ENCODE results near the gene STN1. TPM values are rescaled to one million over a fixed set of nuclear protein-coding genes. Genes with fewer than 3 reads are reported as not detected.
A peak's percentile ranks its signal among the peaks of the same experiment; 100 is the strongest.

The STN1 gene
- total RNA-seq, 1 donor from 2014 or later, result 17.3 TPM

- H3K9me3 Mint-ChIP-seq (ENCODE audit: unreplicated experiment), result no peaks in the 10 kb centered on the region
- TF ChIP-seq, protein P1, sequence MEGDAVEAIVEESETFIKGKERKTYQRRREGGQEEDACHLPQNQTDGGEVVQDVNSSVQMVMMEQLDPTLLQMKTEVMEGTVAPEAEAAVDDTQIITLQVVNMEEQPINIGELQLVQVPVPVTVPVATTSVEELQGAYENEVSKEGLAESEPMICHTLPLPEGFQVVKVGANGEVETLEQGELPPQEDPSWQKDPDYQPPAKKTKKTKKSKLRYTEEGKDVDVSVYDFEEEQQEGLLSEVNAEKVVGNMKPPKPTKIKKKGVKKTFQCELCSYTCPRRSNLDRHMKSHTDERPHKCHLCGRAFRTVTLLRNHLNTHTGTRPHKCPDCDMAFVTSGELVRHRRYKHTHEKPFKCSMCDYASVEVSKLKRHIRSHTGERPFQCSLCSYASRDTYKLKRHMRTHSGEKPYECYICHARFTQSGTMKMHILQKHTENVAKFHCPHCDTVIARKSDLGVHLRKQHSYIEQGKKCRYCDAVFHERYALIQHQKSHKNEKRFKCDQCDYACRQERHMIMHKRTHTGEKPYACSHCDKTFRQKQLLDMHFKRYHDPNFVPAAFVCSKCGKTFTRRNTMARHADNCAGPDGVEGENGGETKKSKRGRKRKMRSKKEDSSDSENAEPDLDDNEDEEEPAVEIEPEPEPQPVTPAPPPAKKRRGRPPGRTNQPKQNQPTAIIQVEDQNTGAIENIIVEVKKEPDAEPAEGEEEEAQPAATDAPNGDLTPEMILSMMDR (IDR thresholded peaks at IDR 0.05; ENCODE audit: insufficient read depth, low read depth, low read length), result no peak
- TF ChIP-seq EZH2 (IDR thresholded peaks at IDR 0.05; ENCODE audit: insufficient read depth, low read length), result no peak
- Histone ChIP-seq H4K20me1 (ENCODE audit: insufficient read depth, low read length) (peaks cover 29% of the 10 kb centered on the region), H3K27ac (ENCODE audit: low read depth, low read length) (no peak overlapping the region), H3K4me2 (ENCODE audit: low read length) (no peak overlapping the region), H2AFZ (ENCODE audit: low read depth, low read length) (no peak overlapping the region), H3K9ac (ENCODE audit: low read length) (no peak overlapping the region), H3K36me3 (ENCODE audit: insufficient read depth, low read length) (no peaks in the 10 kb centered on the region), H3K27me3 (ENCODE audit: insufficient read depth, low read length) (no peaks in the 10 kb centered on the region), H3K4me3 (ENCODE audit: insufficient read depth, low read depth, low read length) (no peak overlapping the region), H3K9me3 (ENCODE audit: insufficient read depth, low read depth, low read length) (no peaks in the 10 kb centered on the region), H3K4me1 (ENCODE audit: insufficient read depth, low read length) (peaks cover 12% of the 10 kb centered on the region), H3K79me2 (ENCODE audit: insufficient read depth, low read length) (peaks cover 20% of the 10 kb centered on the region)
- H3K27ac Mint-ChIP-seq (ENCODE audit: unreplicated experiment), result no peak overlapping the region
- no peak overlapping the region for H3K4me3 Mint-ChIP-seq (ENCODE audit: unreplicated experiment)
- FAIRE-seq (no peak), DNase-seq (ENCODE audit: low read depth) (no peak)
- peaks cover 4% of the 10 kb centered on the region for H3K36me3 Mint-ChIP-seq (ENCODE audit: low read depth, unreplicated experiment)
- no peaks in the 10 kb centered on the region for H3K27me3 Mint-ChIP-seq (ENCODE audit: low read depth, unreplicated experiment)
- H3K4me1 Mint-ChIP-seq (ENCODE audit: low read depth, unreplicated experiment), result peaks cover 9% of the 10 kb centered on the region
These were observed 74.9 kb downstream of the STN1 start for GRCh38 chr10:103843045-103843444.

DNA sequence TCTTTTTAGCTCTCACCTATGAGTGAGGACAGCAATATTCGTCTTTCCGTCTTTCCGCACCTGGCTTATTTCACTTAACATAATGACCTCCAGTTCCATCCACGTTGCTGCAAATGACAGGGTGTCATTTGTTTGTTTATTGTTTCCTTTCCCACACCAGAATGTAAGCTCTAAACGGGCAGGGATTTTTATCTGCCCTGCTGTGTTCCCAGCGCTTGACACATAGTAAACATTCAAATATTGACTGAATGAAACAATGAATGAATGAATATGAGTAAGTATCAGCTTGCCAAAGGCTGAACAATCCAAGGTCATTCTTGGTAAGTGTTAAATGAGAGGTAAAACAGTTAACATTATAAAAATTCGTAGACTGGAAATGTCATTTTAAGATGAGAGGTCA is 75.4 kb downstream of the STN1 start:
- Histone ChIP-seq H3K79me2 (ENCODE audit: insufficient read depth, low read length) (peaks cover 21% of the 10 kb centered on the region), H3K4me3 (ENCODE audit: insufficient read depth, low read depth, low read length) (no peak overlapping the region), H3K27me3 (ENCODE audit: insufficient read depth, low read length) (no peaks in the 10 kb centered on the region), H3K9me3 (ENCODE audit: insufficient read depth, low read depth, low read length) (no peaks in the 10 kb centered on the region), H4K20me1 (ENCODE audit: insufficient read depth, low read length) (peaks cover 29% of the 10 kb centered on the region), H3K4me1 (ENCODE audit: insufficient read depth, low read length) (peaks cover 12% of the 10 kb centered on the region), H3K36me3 (ENCODE audit: insufficient read depth, low read length) (no peaks in the 10 kb centered on the region), H3K4me2 (ENCODE audit: low read length) (no peak overlapping the region), H3K27ac (ENCODE audit: low read depth, low read length) (no peak overlapping the region), H2AFZ (ENCODE audit: low read depth, low read length) (no peak overlapping the region), H3K9ac (ENCODE audit: low read length) (no peak overlapping the region)
- Mint-ChIP-seq H3K27me3 (ENCODE audit: low read depth, unreplicated experiment) (no peaks in the 10 kb centered on the region), H3K4me1 (ENCODE audit: low read depth, unreplicated experiment) (peaks cover 9% of the 10 kb centered on the region), H3K4me3 (ENCODE audit: unreplicated experiment) (no peak overlapping the region), H3K9me3 (ENCODE audit: unreplicated experiment) (no peaks in the 10 kb centered on the region), H3K27ac (ENCODE audit: unreplicated experiment) (no peak overlapping the region), H3K36me3 (ENCODE audit: low read depth, unreplicated experiment) (peaks cover 4% of the 10 kb centered on the region)
- FAIRE-seq (no peak), DNase-seq (ENCODE audit: low read depth) (no peak)
- TF ChIP-seq EZH2 (IDR thresholded peaks at IDR 0.05; ENCODE audit: insufficient read depth, low read length), result no peak
- TF ChIP-seq, protein P1 (IDR thresholded peaks at IDR 0.05; ENCODE audit: insufficient read depth, low read depth, low read length), result no peak

DNA sequence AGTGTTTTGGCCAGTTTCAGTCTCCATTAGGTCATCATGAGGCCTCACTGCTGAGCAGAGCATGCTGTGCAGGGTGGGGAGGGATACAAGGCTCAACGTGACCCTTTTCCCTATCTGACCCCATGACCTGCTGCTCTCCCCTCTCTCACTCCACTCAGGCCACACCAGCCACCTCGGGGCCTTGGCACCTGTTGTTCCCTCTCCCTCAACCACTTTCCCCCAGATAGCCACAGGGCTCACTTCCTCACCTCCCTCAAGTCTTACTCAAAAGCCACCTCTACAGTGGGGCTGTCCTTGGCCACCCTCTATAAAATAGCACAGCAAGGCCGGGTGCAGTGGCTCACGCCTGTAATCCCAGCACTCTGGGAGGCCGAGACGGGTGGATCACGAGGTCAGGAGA is 76.5 kb downstream of the STN1 start:
- Mint-ChIP-seq H3K27me3 (ENCODE audit: low read depth, unreplicated experiment) (no peaks in the 10 kb centered on the region), H3K9me3 (ENCODE audit: unreplicated experiment) (no peaks in the 10 kb centered on the region), H3K4me1 (ENCODE audit: low read depth, unreplicated experiment) (peaks cover 9% of the 10 kb centered on the region), H3K4me3 (ENCODE audit: unreplicated experiment) (peak overlapping the region; percentile 54), H3K36me3 (ENCODE audit: low read depth, unreplicated experiment) (peaks cover 4% of the 10 kb centered on the region), H3K27ac (ENCODE audit: unreplicated experiment) (no peak overlapping the region)
- H2AFZ ChIP-seq (ENCODE audit: low read depth, low read length), result no peak overlapping the region
- peaks cover 12% of the 10 kb centered on the region for H3K4me1 ChIP-seq (ENCODE audit: insufficient read depth, low read length)
- no peak for FAIRE-seq
- TF ChIP-seq, protein P1 (IDR thresholded peaks at IDR 0.05; ENCODE audit: insufficient read depth, low read depth, low read length), result no peak
- TF ChIP-seq EZH2 (IDR thresholded peaks at IDR 0.05; ENCODE audit: insufficient read depth, low read length), result no peak
- H3K36me3 ChIP-seq (ENCODE audit: insufficient read depth, low read length), result no peaks in the 10 kb centered on the region
- H3K9ac ChIP-seq (ENCODE audit: low read length), result no peak overlapping the region
- DNase-seq (ENCODE audit: low read depth), result no peak
- H3K4me2 ChIP-seq (ENCODE audit: low read length), result no peak overlapping the region
- H3K9me3 ChIP-seq (ENCODE audit: insufficient read depth, low read depth, low read length), result no peaks in the 10 kb centered on the region
- peaks cover 36% of the 10 kb centered on the region for H4K20me1 ChIP-seq (ENCODE audit: insufficient read depth, low read length)
- no peak overlapping the region for H3K4me3 ChIP-seq (ENCODE audit: insufficient read depth, low read depth, low read length)
- H3K79me2 ChIP-seq (ENCODE audit: insufficient read depth, low read length), result peaks cover 27% of the 10 kb centered on the region
- H3K27me3 ChIP-seq (ENCODE audit: insufficient read depth, low read length), result no peaks in the 10 kb centered on the region
- no peak overlapping the region for H3K27ac ChIP-seq (ENCODE audit: low read depth, low read length)

All from astrocyte (in vitro differentiated cells and primary cell).